RWPE2 (cell line): Measurements from ENCODE around the gene IBA57.
A peak's percentile ranks its signal among the peaks of the same experiment; 100 is the strongest.

Source experiments
- ATAC-seq: fragments of 200-7000 bp; cut with Tn5 transposase; 3 replicates; pipeline ENCODE4 v1.9.1; 2021; ENCODE audit warnings: low read depth
- DNase-seq: peaks from one replicate; pipeline ENCODE4 v3.0.0-alpha.2; 2020; ENCODE audit warnings: low spot score
- H3K27ac ChIP-seq: fragments of 450-650 bp; 2 replicates; pipeline ENCODE4 v1.5.1; 2017; ENCODE audit warnings: mild to moderate bottlenecking; ENCODE audit not compliant: poor library complexity, severe bottlenecking
- H3K27me3 ChIP-seq: fragments of 250-450 bp; sonication (Bioruptor Pico); 2 replicates; pipeline ENCODE4 v1.5.1; 2021; ENCODE audit warnings: mild to moderate bottlenecking, moderate library complexity; ENCODE audit not compliant: insufficient read depth, poor library complexity, severe bottlenecking
- H3K36me3 ChIP-seq: fragments of 250-450 bp; sonication (Bioruptor Pico); 2 replicates; pipeline ENCODE4 v1.5.1; 2020; ENCODE audit warnings: low read depth, mild to moderate bottlenecking, moderate library complexity
- H3K4me1 ChIP-seq: fragments of 250-450 bp; sonication (Bioruptor Pico); 2 replicates; pipeline ENCODE4 v1.5.1; 2021; ENCODE audit warnings: mild to moderate bottlenecking, moderate library complexity; ENCODE audit not compliant: insufficient read depth, poor library complexity, severe bottlenecking
- H3K4me3 ChIP-seq: fragments of 250-450 bp; sonication (Bioruptor Pico); 2 replicates; pipeline ENCODE4 v1.5.1; 2021; ENCODE audit warnings: mild to moderate bottlenecking, moderate library complexity; ENCODE audit not compliant: severe bottlenecking
- H3K9me3 ChIP-seq: fragments of 250-450 bp; sonication (Bioruptor Pico); 2 replicates; pipeline ENCODE4 v1.5.1; 2021; ENCODE audit warnings: mild to moderate bottlenecking, moderate library complexity; ENCODE audit not compliant: severe bottlenecking
- TF ChIP-seq, protein P1 (sequence below): fragments of 450-650 bp; IDR thresholded peaks from one replicate; pipeline ENCODE4 v1.5.1; 2017; ENCODE audit warnings: mild to moderate bottlenecking, moderate library complexity; ENCODE audit not compliant: poor library complexity, severe bottlenecking

The IBA57 gene

DNA sequence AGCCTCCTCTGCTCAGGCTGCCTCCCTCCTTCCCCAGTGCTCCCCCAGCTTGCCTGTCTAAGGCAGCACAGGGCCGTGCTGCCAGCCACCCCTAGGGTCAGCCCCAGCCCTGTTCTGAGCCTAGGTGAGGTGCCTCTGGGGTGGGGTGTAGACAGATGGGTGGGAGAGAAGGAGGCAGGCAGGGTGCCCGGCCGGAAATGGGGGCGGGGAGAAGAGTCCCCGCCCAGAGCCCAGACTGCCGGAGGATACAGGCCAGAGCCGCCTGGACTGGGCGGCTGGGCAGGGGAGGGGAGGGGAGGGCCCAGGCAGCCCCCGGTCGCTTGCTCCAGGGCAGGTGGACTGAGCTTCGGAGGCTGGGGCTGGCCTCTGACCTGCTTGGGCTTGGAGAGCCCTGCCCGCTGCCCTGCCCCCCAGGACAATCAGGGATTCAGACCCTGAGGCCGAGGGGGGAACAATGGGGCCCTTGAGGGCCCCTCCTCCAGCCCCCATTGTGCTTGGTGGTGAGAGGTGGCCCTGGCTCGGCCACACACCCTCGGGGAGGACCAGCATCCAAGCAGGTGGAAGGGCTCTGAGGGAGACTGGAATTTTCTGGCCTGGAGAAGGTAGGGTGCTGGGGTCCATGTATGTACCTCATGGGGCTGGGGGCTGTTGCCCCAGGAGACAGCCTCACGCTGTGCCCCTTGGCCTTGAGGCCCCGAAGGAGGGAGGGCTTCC lies 16.0 kb upstream of the IBA57 start, which contains the start of gene GJC2:
Gene GJC2, plus strand, starts transcription at position 525 of the 714 bp plus-strand sequence. CDS start 7,829 bp downstream, outside the sequence.
- Histone ChIP-seq H3K27me3 (no peaks in the 10 kb centered on the region), H3K36me3 (peaks cover 7% of the 10 kb centered on the region; the same call in 1 of the 2 replicates), H3K4me1 (peaks cover 12% of the 10 kb centered on the region), H3K4me3 (peak within 1 kb of the TSS; percentile 32), H3K27ac (peak within 1 kb of the TSS; percentile 83), H3K9me3 (no peaks in the 10 kb centered on the region)
- ATAC-seq (peak; percentile 69), DNase-seq (peak; percentile 45)
- TF ChIP-seq, protein P1, sequence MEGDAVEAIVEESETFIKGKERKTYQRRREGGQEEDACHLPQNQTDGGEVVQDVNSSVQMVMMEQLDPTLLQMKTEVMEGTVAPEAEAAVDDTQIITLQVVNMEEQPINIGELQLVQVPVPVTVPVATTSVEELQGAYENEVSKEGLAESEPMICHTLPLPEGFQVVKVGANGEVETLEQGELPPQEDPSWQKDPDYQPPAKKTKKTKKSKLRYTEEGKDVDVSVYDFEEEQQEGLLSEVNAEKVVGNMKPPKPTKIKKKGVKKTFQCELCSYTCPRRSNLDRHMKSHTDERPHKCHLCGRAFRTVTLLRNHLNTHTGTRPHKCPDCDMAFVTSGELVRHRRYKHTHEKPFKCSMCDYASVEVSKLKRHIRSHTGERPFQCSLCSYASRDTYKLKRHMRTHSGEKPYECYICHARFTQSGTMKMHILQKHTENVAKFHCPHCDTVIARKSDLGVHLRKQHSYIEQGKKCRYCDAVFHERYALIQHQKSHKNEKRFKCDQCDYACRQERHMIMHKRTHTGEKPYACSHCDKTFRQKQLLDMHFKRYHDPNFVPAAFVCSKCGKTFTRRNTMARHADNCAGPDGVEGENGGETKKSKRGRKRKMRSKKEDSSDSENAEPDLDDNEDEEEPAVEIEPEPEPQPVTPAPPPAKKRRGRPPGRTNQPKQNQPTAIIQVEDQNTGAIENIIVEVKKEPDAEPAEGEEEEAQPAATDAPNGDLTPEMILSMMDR: no peak

GRCh38 chr1:228150120-228150460 lies 15.5 kb upstream of the IBA57 start:
- TF ChIP-seq, protein P1: no peak
- Histone ChIP-seq H3K9me3 (no peaks in the 10 kb centered on the region), H3K27ac (peak overlapping the region; percentile 83), H3K36me3 (peaks cover 7% of the 10 kb centered on the region; the same call in 1 of the 2 replicates), H3K27me3 (no peaks in the 10 kb centered on the region), H3K4me1 (peaks cover 12% of the 10 kb centered on the region), H3K4me3 (peak overlapping the region; percentile 32)
- DNase-seq (no peak), ATAC-seq (no peak)

GRCh38 chr1:228150461-228151179 lies 15.0 kb upstream of the IBA57 start:
- Histone ChIP-seq H3K9me3 (no peaks in the 10 kb centered on the region), H3K27ac (peak overlapping the region; percentile 83), H3K4me1 (peaks cover 12% of the 10 kb centered on the region), H3K27me3 (no peaks in the 10 kb centered on the region), H3K4me3 (peak overlapping the region; percentile 32), H3K36me3 (peaks cover 7% of the 10 kb centered on the region; the same call in 1 of the 2 replicates)
- DNase-seq: no peak
- TF ChIP-seq, protein P1: no peak
- ATAC-seq: peak; percentile 50

DNA sequence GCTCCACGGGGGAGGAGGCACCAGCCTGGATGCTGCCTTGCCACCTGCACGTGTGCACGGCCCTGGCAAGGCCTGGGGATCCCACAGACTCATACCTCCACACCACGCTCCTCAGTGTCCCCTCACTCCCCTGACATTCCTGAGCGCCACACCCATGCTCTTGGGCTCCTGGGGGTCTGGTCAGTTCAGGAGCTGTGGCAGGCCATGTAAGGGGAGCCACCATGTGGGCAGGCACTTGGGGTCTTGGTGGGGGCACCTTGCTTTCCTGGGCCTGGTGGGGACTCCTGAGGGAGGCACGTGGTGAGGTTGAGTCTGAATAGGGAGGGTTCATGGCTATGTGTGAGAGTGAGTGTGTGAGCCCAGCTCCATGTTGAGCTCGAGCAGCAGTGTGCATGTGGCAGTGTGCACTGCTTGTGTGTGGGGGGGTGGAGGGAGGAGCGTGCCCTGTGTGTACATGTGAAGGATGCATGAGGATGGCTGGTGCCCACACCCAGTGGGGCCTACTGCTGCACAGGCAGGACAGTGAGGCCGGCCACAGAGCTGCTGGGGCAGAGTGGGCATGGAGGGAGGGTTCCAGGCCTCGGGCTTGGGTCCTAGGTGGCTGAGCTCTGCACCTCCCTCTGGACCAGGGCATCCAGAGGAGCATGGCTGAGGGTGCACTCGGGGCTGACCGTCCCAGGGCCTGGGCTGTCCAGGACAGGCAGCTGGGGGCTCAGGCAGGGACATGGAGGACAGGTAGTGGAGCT lies 14.3 kb upstream of the IBA57 start:
- Histone ChIP-seq H3K4me3 (no peak overlapping the region), H3K36me3 (peaks cover 7% of the 10 kb centered on the region; the same call in 1 of the 2 replicates), H3K27ac (peak overlapping the region; percentile 83), H3K27me3 (no peaks in the 10 kb centered on the region), H3K9me3 (no peaks in the 10 kb centered on the region), H3K4me1 (peaks cover 12% of the 10 kb centered on the region)
- TF ChIP-seq, protein P1: no peak
- ATAC-seq (no peak), DNase-seq (no peak)
